Smooth muscle cell (in vitro differentiated cells): Measurements from ENCODE around the gene NXPE1. TPM values are rescaled to one million over a fixed set of nuclear protein-coding genes. Genes with fewer than 3 reads are reported as not detected.

ENCODE experiments used
- DNase-seq: peaks from one replicate; lab custom pipeline; 2025; ENCODE audit not compliant: unreplicated experiment; lab: John Stamatoyannopoulos, UW
- H2AFZ ChIP-seq: fragments of 200-600 bp; sonication (generic); 2 replicates; pipeline ENCODE4 v1.6.0; 2016; ENCODE audit warnings: antibody characterized with exemption, low read depth, mild to moderate bottlenecking
- H3F3A ChIP-seq: fragments of 200-600 bp; sonication (generic); 2 replicates; pipeline ENCODE4 v1.6.0; 2017; ENCODE audit warnings: antibody characterized with exemption, low read depth
- H3K27ac ChIP-seq: fragments of 200-600 bp; sonication (generic); 2 replicates; pipeline ENCODE4 v1.5.1; 2016; ENCODE audit warnings: low read depth, mild to moderate bottlenecking
- H3K27me3 ChIP-seq: fragments of 200-600 bp; sonication (generic); 2 replicates; pipeline ENCODE4 v1.6.1; 2016; ENCODE audit warnings: low read depth, mild to moderate bottlenecking
- H3K36me3 ChIP-seq: fragments of 200-600 bp; sonication (generic); 2 replicates; pipeline ENCODE4 v1.5.1; 2016; ENCODE audit warnings: low read depth
- H3K4me1 ChIP-seq: fragments of 200-600 bp; sonication (generic); 2 replicates; pipeline ENCODE4 v1.5.1; 2016; ENCODE audit warnings: low read depth
- H3K4me2 ChIP-seq: fragments of 200-600 bp; sonication (generic); 2 replicates; pipeline ENCODE4 v1.6.0; 2016; ENCODE audit warnings: mild to moderate bottlenecking
- H3K4me3 ChIP-seq: fragments of 200-600 bp; sonication (generic); 2 replicates; pipeline ENCODE4 v1.5.1; 2016; ENCODE audit warnings: mild to moderate bottlenecking
- H3K79me2 ChIP-seq: fragments of 200-600 bp; sonication (generic); 2 replicates; pipeline ENCODE4 v1.6.0; 2016; ENCODE audit warnings: low read depth, mild to moderate bottlenecking
- H3K9ac ChIP-seq: fragments of 200-600 bp; sonication (generic); 2 replicates; pipeline ENCODE4 v1.6.0; 2016; ENCODE audit warnings: low read depth
- H3K9me3 ChIP-seq: fragments of 200-600 bp; sonication (generic); replicated peaks from 2 replicates; pipeline ENCODE4 v1.5.1; 2016; ENCODE audit warnings: low read depth
- H4K20me1 ChIP-seq: fragments of 200-600 bp; sonication (generic); 2 replicates; pipeline ENCODE4 v1.6.0; 2016; ENCODE audit warnings: low read depth
- CTCF ChIP-seq: fragments of 200-600 bp; sonication (generic); IDR thresholded peaks from 2 replicates; pipeline ENCODE4 v1.5.1; 2017; ENCODE audit warnings: borderline replicate concordance, mild to moderate bottlenecking, antibody characterized with exemption; ENCODE audit not compliant: insufficient read depth, poor library complexity, severe bottlenecking
- WGBS: methylation state at CpG from one replicate; pipeline ENCODE4 v1.1.7; 2016; ENCODE audit warnings: low lambda C conversion rate; 5-methylcytosine and 5-hydroxymethylcytosine counted together
- polyA plus RNA-seq: library from polyadenylated mRNA; unstranded; fragments of >200 nt; fragmentation: Nextera tagmentation; extraction: Ambion mirVana; gene quantifications from 2 replicates; pipeline ENCODE4 v1.2.1, GENCODE V29; 2016
- total RNA-seq: library from RNA; depleted of rRNA; stranded (reverse); fragments of >200 nt; gene quantifications from 2 replicates; pipeline ENCODE4 v1.2.3, GENCODE V29; 2014

Gene NXPE1
- total and polyA plus RNA-seq, 2 experiments from 2014 or later: not detected

DNA sequence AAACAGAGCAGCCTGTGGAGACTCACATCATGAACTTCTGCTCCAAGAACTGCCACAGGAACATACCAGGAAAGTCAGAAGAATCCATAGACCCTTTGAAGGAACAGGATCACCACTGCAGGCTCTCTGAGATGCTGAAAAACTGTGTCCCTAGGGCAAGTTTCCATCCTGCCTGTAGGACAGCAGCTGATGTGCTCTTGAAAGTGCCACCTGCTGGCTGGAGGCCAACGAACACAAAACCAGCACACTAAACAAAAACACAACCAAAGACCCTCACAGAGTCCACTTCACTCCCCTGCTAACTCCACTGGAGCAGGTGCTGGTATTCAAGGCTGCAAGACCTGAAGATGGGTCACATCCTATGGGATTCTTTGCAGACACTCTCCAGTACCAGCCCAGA lies 12.0 kb upstream of the NXPE1 start:
- no peak for TF ChIP-seq CTCF
- no peaks in the 10 kb centered on the region for H3K9me3 ChIP-seq
- no peaks in the 10 kb centered on the region for H3K27me3 ChIP-seq
- no peaks in the 10 kb centered on the region for H4K20me1 ChIP-seq
- H3K79me2 ChIP-seq: no peaks in the 10 kb centered on the region
- H3K36me3 ChIP-seq: no peaks in the 10 kb centered on the region
- DNase-seq: no peak
- H3K9ac ChIP-seq: no peak overlapping the region
- H3K4me2 ChIP-seq: no peak overlapping the region
- 83% methylated on average over 1 of the region's 1 CpG for WGBS
- H3K4me1 ChIP-seq: no peaks in the 10 kb centered on the region
- H3K27ac ChIP-seq: no peak overlapping the region
- H3F3A ChIP-seq: no peaks in the 10 kb centered on the region
- no peak overlapping the region for H2AFZ ChIP-seq
- no peak overlapping the region for H3K4me3 ChIP-seq

- H3K4me1 ChIP-seq: peaks cover 3% of the 10 kb centered on the region
- H3K27me3 ChIP-seq: no peaks in the 10 kb centered on the region
- no peak overlapping the region for H3K4me3 ChIP-seq
- H3K9ac ChIP-seq: no peak overlapping the region
- no peaks in the 10 kb centered on the region for H3K9me3 ChIP-seq
- H3K36me3 ChIP-seq: no peaks in the 10 kb centered on the region
- H3K4me2 ChIP-seq: no peak overlapping the region
- H2AFZ ChIP-seq: no peak overlapping the region
- no peak for TF ChIP-seq CTCF
- 80% methylated on average over 3 of the region's 3 CpGs for WGBS
- H3K79me2 ChIP-seq: no peaks in the 10 kb centered on the region
- H3K27ac ChIP-seq: no peak overlapping the region
- H4K20me1 ChIP-seq: no peaks in the 10 kb centered on the region
- no peaks in the 10 kb centered on the region for H3F3A ChIP-seq
- DNase-seq: no peak
Measured at GRCh38 chr11:114569801-114570200, 10.1 kb upstream of the NXPE1 start.

GRCh38 chr11:114566276-114566675 lies 6.6 kb upstream of the NXPE1 start:
- Histone ChIP-seq H3K36me3 (no peaks in the 10 kb centered on the region), H3K27me3 (no peaks in the 10 kb centered on the region), H3F3A (peaks cover 12% of the 10 kb centered on the region), H3K9me3 (no peaks in the 10 kb centered on the region), H3K79me2 (no peaks in the 10 kb centered on the region), H3K4me1 (peaks cover 7% of the 10 kb centered on the region), H4K20me1 (no peaks in the 10 kb centered on the region), H3K9ac (no peak overlapping the region), H3K4me2 (no peak overlapping the region), H2AFZ (no peak overlapping the region), H3K27ac (no peak overlapping the region), H3K4me3 (no peak overlapping the region)
- 51% methylated on average over 2 of the region's 2 CpGs for WGBS
- no peak for DNase-seq
- no peak for TF ChIP-seq CTCF

- Histone ChIP-seq H3K9ac (no peak overlapping the region), H4K20me1 (no peaks in the 10 kb centered on the region), H3K27ac (no peak overlapping the region), H3K27me3 (no peaks in the 10 kb centered on the region), H2AFZ (no peak overlapping the region), H3K36me3 (no peaks in the 10 kb centered on the region), H3F3A (peaks cover 12% of the 10 kb centered on the region), H3K4me3 (no peak overlapping the region), H3K4me2 (no peak overlapping the region), H3K4me1 (peaks cover 9% of the 10 kb centered on the region), H3K79me2 (no peaks in the 10 kb centered on the region), H3K9me3 (no peaks in the 10 kb centered on the region)
- no peak for TF ChIP-seq CTCF
- WGBS: 95% methylated on average over 1 of the region's 1 CpG
- no peak for DNase-seq
Measured at GRCh38 chr11:114564831-114565230, 5.2 kb upstream of the NXPE1 start.
